Mesendoderm (in vitro differentiated cells): ENCODE data around the gene SDC4.

Experiments used
- DNase-seq: peaks from one replicate; pipeline ENCODE4 v3.0.0; 2013
- H2AK5ac ChIP-seq: 2 replicates; pipeline ENCODE4 v1.6.1; 2013; ENCODE audit warnings: low read length, inconsistent platforms
- H2BK120ac ChIP-seq: 2 replicates; pipeline ENCODE4 v1.6.1; 2013; ENCODE audit warnings: low read depth, mild to moderate bottlenecking, low read length, moderate library complexity, mixed read lengths
- H2BK15ac ChIP-seq: replicated peaks from 2 replicates; pipeline ENCODE4 v1.6.1; 2013; ENCODE audit warnings: low read depth, mild to moderate bottlenecking, moderate library complexity
- H2BK5ac ChIP-seq: 2 replicates; pipeline ENCODE4 v1.6.1; 2013; ENCODE audit warnings: low read length, inconsistent platforms
- H3K18ac ChIP-seq: 2 replicates; pipeline ENCODE4 v1.6.1; 2013; ENCODE audit warnings: mild to moderate bottlenecking, low read length, mixed read lengths
- H3K23ac ChIP-seq: one replicate; pipeline ENCODE4 v1.6.1; 2013; ENCODE audit warnings: low read length
- H3K27ac ChIP-seq: 2 replicates; pipeline ENCODE4 v1.5.1; 2013; ENCODE audit warnings: low read depth, mild to moderate bottlenecking, inconsistent platforms, low read length, moderate library complexity
- H3K27me3 ChIP-seq: 2 replicates; pipeline ENCODE4 v1.6.1; 2013; ENCODE audit warnings: low read length, control low read depth, mild to moderate bottlenecking, inconsistent platforms; ENCODE audit not compliant: insufficient read depth, poor library complexity
- H3K36me3 ChIP-seq: 2 replicates; pipeline ENCODE4 v1.6.1; 2013; ENCODE audit warnings: low read length, inconsistent platforms; ENCODE audit not compliant: control insufficient read depth, insufficient read depth
- H3K4ac ChIP-seq: one replicate; pipeline ENCODE4 v1.6.1; 2013; ENCODE audit warnings: low read depth, mild to moderate bottlenecking, low read length, moderate library complexity
- H3K4me1 ChIP-seq: 2 replicates; pipeline ENCODE4 v1.6.1; 2013; ENCODE audit warnings: low read depth, low read length, inconsistent platforms; ENCODE audit not compliant: control insufficient read depth
- H3K4me2 ChIP-seq: 2 replicates; pipeline ENCODE4 v1.6.1; 2013; ENCODE audit warnings: low read length
- H3K4me3 ChIP-seq: 2 replicates; pipeline ENCODE4 v1.5.1; 2013; ENCODE audit warnings: mild to moderate bottlenecking, low read length
- H3K56ac ChIP-seq: one replicate; pipeline ENCODE4 v1.6.1; 2013; ENCODE audit warnings: low read length
- H3K79me1 ChIP-seq: 2 replicates; pipeline ENCODE4 v1.6.1; 2013; ENCODE audit warnings: low read length, inconsistent platforms
- H3K79me2 ChIP-seq: 2 replicates; pipeline ENCODE4 v1.6.1; 2013; ENCODE audit warnings: mild to moderate bottlenecking, low read length; ENCODE audit not compliant: control insufficient read depth, insufficient read depth
- H3K9ac ChIP-seq: 2 replicates; pipeline ENCODE4 v1.6.1; 2013; ENCODE audit warnings: low read length, inconsistent platforms
- H4K5ac ChIP-seq: one replicate; pipeline ENCODE4 v1.6.1; 2013; ENCODE audit warnings: low read length
- H4K8ac ChIP-seq: one replicate; pipeline ENCODE4 v1.6.1; 2013; ENCODE audit warnings: low read depth, mild to moderate bottlenecking, control low read depth, low read length, moderate library complexity
- WGBS: extraction: QIAGEN DNeasy Blood & Tissue Kit; methylation state at CpG from one replicate; pipeline ENCODE4 v1.1.7; 2013; ENCODE audit warnings: low lambda C conversion rate, missing lambda C conversion rate; ENCODE audit not compliant: insufficient coverage; ENCODE audit errors: extremely low coverage; 5-methylcytosine and 5-hydroxymethylcytosine counted together

Gene SDC4

GRCh38 chr20:45317826-45318225 is 30.4 kb downstream of the SDC4 start:
- H3K79me1 ChIP-seq: no peaks in the 10 kb centered on the region
- no peak overlapping the region for H3K23ac ChIP-seq
- DNase-seq: no peak
- no peaks in the 10 kb centered on the region for H3K36me3 ChIP-seq
- H2BK120ac ChIP-seq: no peak overlapping the region
- H3K4me3 ChIP-seq: no peak overlapping the region
- H3K4ac ChIP-seq: no peak overlapping the region
- no peak overlapping the region for H3K4me2 ChIP-seq
- H3K9ac ChIP-seq: no peak overlapping the region
- no peak overlapping the region for H3K27ac ChIP-seq
- no peak overlapping the region for H2BK15ac ChIP-seq
- no peaks in the 10 kb centered on the region for H3K79me2 ChIP-seq
- H4K8ac ChIP-seq: no peak overlapping the region
- no peaks in the 10 kb centered on the region for H3K27me3 ChIP-seq
- H2AK5ac ChIP-seq: no peak overlapping the region
- no peak overlapping the region for H4K5ac ChIP-seq
- WGBS: no CpG with 5 or more reads among the region's 3 CpGs
- H2BK5ac ChIP-seq: no peak overlapping the region
- H3K56ac ChIP-seq: no peak overlapping the region
- no peaks in the 10 kb centered on the region for H3K4me1 ChIP-seq
- no peak overlapping the region for H3K18ac ChIP-seq

- H3K36me3 ChIP-seq: no peaks in the 10 kb centered on the region
- no peaks in the 10 kb centered on the region for H3K79me1 ChIP-seq
- H3K4me2 ChIP-seq: no peak overlapping the region
- no peak overlapping the region for H3K23ac ChIP-seq
- no peaks in the 10 kb centered on the region for H3K4me1 ChIP-seq
- H3K56ac ChIP-seq: no peak overlapping the region
- no peak overlapping the region for H3K27ac ChIP-seq
- H4K8ac ChIP-seq: no peak overlapping the region
- no peak overlapping the region for H3K4ac ChIP-seq
- H3K18ac ChIP-seq: no peak overlapping the region
- no peak overlapping the region for H2BK15ac ChIP-seq
- no peak overlapping the region for H4K5ac ChIP-seq
- H3K9ac ChIP-seq: no peak overlapping the region
- DNase-seq: no peak
- no peaks in the 10 kb centered on the region for H3K27me3 ChIP-seq
- H2AK5ac ChIP-seq: no peak overlapping the region
- no peak overlapping the region for H2BK120ac ChIP-seq
- H2BK5ac ChIP-seq: no peak overlapping the region
- H3K4me3 ChIP-seq: no peak overlapping the region
- no CpG with 5 or more reads among the region's 71 CpGs for WGBS
- no peaks in the 10 kb centered on the region for H3K79me2 ChIP-seq
Observed at GRCh38 chr20:45316150-45317080, 31.8 kb downstream of the SDC4 start.

GRCh38 chr20:45315672-45316071 is 32.6 kb downstream of the SDC4 start:
- WGBS: no CpG with 5 or more reads among the region's 4 CpGs
- Histone ChIP-seq H3K79me1 (no peaks in the 10 kb centered on the region), H2AK5ac (no peak overlapping the region), H3K18ac (no peak overlapping the region), H2BK15ac (no peak overlapping the region), H3K79me2 (no peaks in the 10 kb centered on the region), H3K27ac (no peak overlapping the region), H3K56ac (no peak overlapping the region), H3K36me3 (no peaks in the 10 kb centered on the region), H2BK120ac (no peak overlapping the region), H3K9ac (no peak overlapping the region), H3K4me1 (no peaks in the 10 kb centered on the region), H3K27me3 (no peaks in the 10 kb centered on the region), H3K4me3 (no peak overlapping the region), H2BK5ac (no peak overlapping the region), H3K4ac (no peak overlapping the region), H4K5ac (no peak overlapping the region), H3K4me2 (no peak overlapping the region), H3K23ac (no peak overlapping the region), H4K8ac (no peak overlapping the region)
- DNase-seq: no peak

- no peaks in the 10 kb centered on the region for H3K79me2 ChIP-seq
- H3K56ac ChIP-seq: no peak overlapping the region
- H3K79me1 ChIP-seq: no peaks in the 10 kb centered on the region
- H3K4me2 ChIP-seq: no peak overlapping the region
- no peak overlapping the region for H4K8ac ChIP-seq
- no peak overlapping the region for H3K4me3 ChIP-seq
- no peak overlapping the region for H2BK15ac ChIP-seq
- no peaks in the 10 kb centered on the region for H3K27me3 ChIP-seq
- no peaks in the 10 kb centered on the region for H3K4me1 ChIP-seq
- H3K18ac ChIP-seq: no peak overlapping the region
- no peak overlapping the region for H3K27ac ChIP-seq
- H4K5ac ChIP-seq: no peak overlapping the region
- DNase-seq: no peak
- H2AK5ac ChIP-seq: no peak overlapping the region
- H3K36me3 ChIP-seq: no peaks in the 10 kb centered on the region
- H2BK5ac ChIP-seq: no peak overlapping the region
- WGBS: no CpG with 5 or more reads among the region's 11 CpGs
- no peak overlapping the region for H3K4ac ChIP-seq
- no peak overlapping the region for H3K9ac ChIP-seq
- H2BK120ac ChIP-seq: no peak overlapping the region
- H3K23ac ChIP-seq: no peak overlapping the region
Observed at GRCh38 chr20:45313943-45314342, 34.3 kb downstream of the SDC4 start.

- Histone ChIP-seq H4K5ac (no peak overlapping the region), H3K4me3 (no peak overlapping the region), H3K27ac (no peak overlapping the region), H3K56ac (peak overlapping the region; percentile 25), H3K79me1 (no peaks in the 10 kb centered on the region), H2BK120ac (no peak overlapping the region), H3K9ac (no peak overlapping the region), H3K4me2 (no peak overlapping the region), H4K8ac (no peak overlapping the region), H3K27me3 (no peaks in the 10 kb centered on the region), H3K4ac (no peak overlapping the region), H2AK5ac (no peak overlapping the region), H3K4me1 (no peaks in the 10 kb centered on the region), H3K36me3 (no peaks in the 10 kb centered on the region), H2BK5ac (no peak overlapping the region), H3K18ac (no peak overlapping the region), H3K23ac (no peak overlapping the region), H3K79me2 (no peaks in the 10 kb centered on the region), H2BK15ac (no peak overlapping the region)
- no peak for DNase-seq
- no CpG with 5 or more reads among the region's 8 CpGs for WGBS
Observed at GRCh38 chr20:45313065-45313695, 35.0 kb downstream of the SDC4 start.
